CD14-positive monocyte (primary cell): ENCODE data around the gene EGFL8. TPM values are rescaled to one million over a fixed set of nuclear protein-coding genes. Genes with fewer than 3 reads are reported as not detected.

Source experiments
- DNase-seq, 3 donors: peaks; one replicate each; pipeline ENCODE4 v3.0.0-alpha.2; 2011 to 2022
- H2AFZ ChIP-seq: 2 replicates; pipeline ENCODE4 v1.6.0; 2012; ENCODE audit warnings: mild to moderate bottlenecking, low read depth, low read length, inconsistent platforms; ENCODE audit not compliant: insufficient read depth, poor library complexity, severe bottlenecking
- H3K27ac ChIP-seq, 2 donors: 1 replicate in 1 of 2; 2 replicates in 1 of 2; pipeline ENCODE4 v1.5.1; 2012 to 2013; ENCODE audit warnings: low read length in 2 of 2, control low read depth in 1 of 2, inconsistent platforms in 1 of 2, low read depth in 1 of 2, mild to moderate bottlenecking in 1 of 2
- H3K27me3 ChIP-seq, 2 donors: one replicate each; pipeline versions ENCODE4 v1.6.0 to v1.6.1; 2011 to 2013; ENCODE audit warnings: low read length in 2 of 2; ENCODE audit not compliant: control insufficient read depth in 2 of 2, insufficient read depth in 2 of 2
- H3K36me3 ChIP-seq, 2 donors: replicated peaks in 1 of 2; 1 replicate in 1 of 2; 2 replicates in 1 of 2; pipeline versions ENCODE4 v1.5.1 to v1.6.1; 2012 to 2013; ENCODE audit warnings: low read length in 2 of 2, control low read depth in 1 of 2, inconsistent platforms in 1 of 2, mild to moderate bottlenecking in 1 of 2; ENCODE audit not compliant: insufficient read depth in 2 of 2, control insufficient read depth in 1 of 2
- H3K4me1 ChIP-seq, 2 donors: 1 replicate in 1 of 2; 2 replicates in 1 of 2; pipeline versions ENCODE4 v1.5.1 to v1.6.1; 2012 to 2013; ENCODE audit warnings: low read length in 2 of 2, control low read depth in 1 of 2, inconsistent platforms in 1 of 2, mild to moderate bottlenecking in 1 of 2, moderate library complexity in 1 of 2; ENCODE audit not compliant: insufficient read depth in 2 of 2, control insufficient read depth in 1 of 2
- H3K4me2 ChIP-seq: replicated peaks from 2 replicates; pipeline ENCODE3; 2012; ENCODE audit warnings: low read length, moderate library complexity, mild to moderate bottlenecking; ENCODE audit not compliant: poor library complexity, severe bottlenecking; ENCODE audit errors: extremely low read depth
- H3K4me3 ChIP-seq, 3 experiments: fragments of 200-600 bp in 1 of 3; sonication (generic) in 1 of 3; replicated peaks in 1 of 3; 1 replicate in 2 of 3; 2 replicates in 1 of 3; pipeline ENCODE4 v1.5.1; 2011 to 2013; ENCODE audit warnings: low read length in 3 of 3, mild to moderate bottlenecking in 3 of 3, control low read depth in 2 of 3, low read depth in 2 of 3, inconsistent platforms in 1 of 3, moderate library complexity in 1 of 3
- H3K79me2 ChIP-seq: 2 replicates; pipeline ENCODE4 v1.6.0; 2012; ENCODE audit warnings: mild to moderate bottlenecking, control low read depth, inconsistent platforms, low read length, moderate library complexity; ENCODE audit not compliant: insufficient read depth
- H3K9ac ChIP-seq: 2 replicates; pipeline ENCODE4 v1.6.0; 2017; ENCODE audit warnings: low read length, mild to moderate bottlenecking; ENCODE audit not compliant: insufficient read depth, poor library complexity, severe bottlenecking
- H3K9me3 ChIP-seq, 2 donors: replicated peaks in 1 of 2; 1 replicate in 1 of 2; 2 replicates in 1 of 2; pipeline versions ENCODE4 v1.5.1 to v1.6.1; 2012 to 2013; ENCODE audit warnings: low read length in 2 of 2, control low read depth in 1 of 2; ENCODE audit not compliant: control insufficient read depth in 1 of 2, insufficient read depth in 1 of 2
- H4K20me1 ChIP-seq: 2 replicates; pipeline ENCODE4 v1.6.0; 2012; ENCODE audit warnings: mild to moderate bottlenecking, low read length, control low read depth, moderate library complexity; ENCODE audit not compliant: insufficient read depth
- H3K27ac Mint-ChIP-seq, 7 donors: one replicate each; pipeline ENCODE4 v1.8.0; 2020; ENCODE audit warnings: mild to moderate bottlenecking in 7 of 7, mixed read lengths in 7 of 7, moderate library complexity in 6 of 7, inconsistent platforms in 2 of 7
- H3K27me3 Mint-ChIP-seq, 3 donors: one replicate each; pipeline ENCODE4 v1.8.0; 2021 to 2022; ENCODE audit warnings: low read depth in 3 of 3, mild to moderate bottlenecking in 3 of 3, mixed read lengths in 3 of 3, moderate library complexity in 3 of 3, inconsistent platforms in 1 of 3
- H3K36me3 Mint-ChIP-seq, 2 donors: one replicate each; pipeline ENCODE4 v1.8.0; 2020; ENCODE audit warnings: mixed read lengths in 2 of 2, inconsistent platforms in 1 of 2, mild to moderate bottlenecking in 1 of 2
- H3K4me1 Mint-ChIP-seq: one replicate; pipeline ENCODE4 v1.8.0; 2020; ENCODE audit warnings: mild to moderate bottlenecking, mixed read lengths
- H3K4me3 Mint-ChIP-seq, 2 donors: one replicate each; pipeline ENCODE4 v1.8.0; 2020; ENCODE audit warnings: mild to moderate bottlenecking in 2 of 2, mixed read lengths in 2 of 2, moderate library complexity in 1 of 2
- H3K9me3 Mint-ChIP-seq, 7 donors: one replicate each; pipeline ENCODE4 v1.8.0; 2020 to 2022; ENCODE audit warnings: mixed read lengths in 7 of 7, mild to moderate bottlenecking in 6 of 7, moderate library complexity in 6 of 7, inconsistent platforms in 2 of 7
- WGBS: methylation state at CpG from one replicate; pipeline ENCODE4 v1.1.5; 2013; ENCODE audit warnings: missing lambda C conversion rate; ENCODE audit not compliant: insufficient coverage; 5-methylcytosine and 5-hydroxymethylcytosine counted together
- intact Hi-C, 2 donors: fragments of 100-400 bp; cut with micrococcal nuclease; formaldehyde crosslinking; loops; one replicate each; pipeline versions ENCODE4 v1.15.0 to v1.15.1; 2023
- polyA plus RNA-seq, 3 donors: library from polyadenylated mRNA; depleted of rRNA in 1 of 3; unstranded in 2 of 3; stranded (reverse) in 1 of 3; fragments of 300-500 nt in 2 of 3; fragments of >200 nt in 1 of 3; fragmentation: Illumina TruSeq in 2 of 3; gene quantifications; 1 replicate in 2 of 3; 2 replicates in 1 of 3; pipeline ENCODE4 v1.2.3, GENCODE V29; 2012 to 2021
- TF ChIP-seq, protein P1 (sequence below): fragments of 200-600 bp; IDR thresholded peaks from one replicate; pipeline ENCODE4 v1.8.0; 2022; ENCODE audit warnings: antibody characterized with exemption, mild to moderate bottlenecking

EGFL8 gene
- polyA plus RNA-seq, 3 donors, result 0.22 to 1.8 TPM; not detected in 1

DNA sequence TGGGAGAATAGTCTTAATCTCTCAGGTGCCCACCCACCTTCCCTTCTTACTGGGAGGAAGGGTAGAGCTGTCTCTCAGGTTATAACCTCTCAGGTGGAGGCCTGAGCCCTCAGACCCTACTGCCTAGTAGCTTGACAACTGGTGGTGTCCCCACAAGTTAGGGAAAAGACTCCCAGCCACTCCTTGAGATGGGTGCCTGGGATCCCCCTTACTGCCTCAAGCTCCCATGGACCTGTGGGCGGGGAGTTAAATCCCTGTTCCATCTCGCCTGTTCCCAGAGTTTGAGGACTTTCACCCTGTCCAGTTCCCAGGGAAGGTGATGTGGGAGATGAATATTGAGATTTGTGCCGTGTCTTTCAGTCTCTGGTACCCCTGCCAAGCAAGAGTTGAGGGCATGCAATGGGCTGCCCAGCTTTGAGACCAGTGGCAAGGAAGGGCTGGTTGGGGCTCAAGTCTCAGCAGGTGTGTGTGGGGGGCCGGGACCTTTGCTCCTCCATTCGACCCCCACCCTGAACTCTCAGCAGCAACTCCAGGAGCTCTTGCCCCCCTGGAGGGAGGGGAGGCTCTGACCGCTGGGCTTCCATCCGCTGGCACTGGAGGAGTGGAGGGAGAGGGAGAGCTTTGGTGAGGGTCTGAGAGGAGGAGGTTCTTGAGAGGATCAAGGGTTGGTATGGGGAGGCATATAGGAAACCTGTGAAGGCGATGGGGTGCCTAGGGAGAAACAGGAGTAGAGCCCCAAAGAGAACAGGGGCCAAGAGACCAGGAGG lies 26.7 kb downstream of the EGFL8 start:
- Histone ChIP-seq H3K36me3 (peaks cover 21 to 32% of the 10 kb centered on the region in 2 donors), H3K9me3 (no peaks in the 10 kb centered on the region), H2AFZ (no peak overlapping the region), H4K20me1 (peaks cover 7% of the 10 kb centered on the region), H3K4me3 (peak overlapping the region; percentile 74 to 98 (median 81)), H3K27ac (peak overlapping the region; percentile 89 to 95), H3K4me1 (peaks cover 70 to 76% of the 10 kb centered on the region in 2 donors), H3K79me2 (peaks cover 88% of the 10 kb centered on the region), H3K27me3 (no peaks in the 10 kb centered on the region), H3K4me2 (peak overlapping the region; percentile 100), H3K9ac (peak overlapping the region; percentile 84)
- intact Hi-C loops, result loop anchor here in 1 of 2 donors (5.0 kb wide), 1 partner anchor 59 kb away; the partner anchor contains the start of gene FKBPL
- Mint-ChIP-seq H3K4me1 (peaks cover 72% of the 10 kb centered on the region), H3K4me3 (peak overlapping the region; percentile 96 to 98), H3K27ac (peak overlapping the region; percentile 96 to 99 (median 98)), H3K9me3 (peaks cover 0 to 3% (median 0%) of the 10 kb centered on the region in 7 donors), H3K27me3 (peaks cover 0 to 3% (median 2%) of the 10 kb centered on the region in 3 donors), H3K36me3 (peaks cover 33 to 43% of the 10 kb centered on the region in 2 donors)
- TF ChIP-seq, protein P1, sequence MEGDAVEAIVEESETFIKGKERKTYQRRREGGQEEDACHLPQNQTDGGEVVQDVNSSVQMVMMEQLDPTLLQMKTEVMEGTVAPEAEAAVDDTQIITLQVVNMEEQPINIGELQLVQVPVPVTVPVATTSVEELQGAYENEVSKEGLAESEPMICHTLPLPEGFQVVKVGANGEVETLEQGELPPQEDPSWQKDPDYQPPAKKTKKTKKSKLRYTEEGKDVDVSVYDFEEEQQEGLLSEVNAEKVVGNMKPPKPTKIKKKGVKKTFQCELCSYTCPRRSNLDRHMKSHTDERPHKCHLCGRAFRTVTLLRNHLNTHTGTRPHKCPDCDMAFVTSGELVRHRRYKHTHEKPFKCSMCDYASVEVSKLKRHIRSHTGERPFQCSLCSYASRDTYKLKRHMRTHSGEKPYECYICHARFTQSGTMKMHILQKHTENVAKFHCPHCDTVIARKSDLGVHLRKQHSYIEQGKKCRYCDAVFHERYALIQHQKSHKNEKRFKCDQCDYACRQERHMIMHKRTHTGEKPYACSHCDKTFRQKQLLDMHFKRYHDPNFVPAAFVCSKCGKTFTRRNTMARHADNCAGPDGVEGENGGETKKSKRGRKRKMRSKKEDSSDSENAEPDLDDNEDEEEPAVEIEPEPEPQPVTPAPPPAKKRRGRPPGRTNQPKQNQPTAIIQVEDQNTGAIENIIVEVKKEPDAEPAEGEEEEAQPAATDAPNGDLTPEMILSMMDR, result no peak
- DNase-seq, result no peak
- WGBS, result 94% methylated on average over 2 of the region's 8 CpGs

DNA sequence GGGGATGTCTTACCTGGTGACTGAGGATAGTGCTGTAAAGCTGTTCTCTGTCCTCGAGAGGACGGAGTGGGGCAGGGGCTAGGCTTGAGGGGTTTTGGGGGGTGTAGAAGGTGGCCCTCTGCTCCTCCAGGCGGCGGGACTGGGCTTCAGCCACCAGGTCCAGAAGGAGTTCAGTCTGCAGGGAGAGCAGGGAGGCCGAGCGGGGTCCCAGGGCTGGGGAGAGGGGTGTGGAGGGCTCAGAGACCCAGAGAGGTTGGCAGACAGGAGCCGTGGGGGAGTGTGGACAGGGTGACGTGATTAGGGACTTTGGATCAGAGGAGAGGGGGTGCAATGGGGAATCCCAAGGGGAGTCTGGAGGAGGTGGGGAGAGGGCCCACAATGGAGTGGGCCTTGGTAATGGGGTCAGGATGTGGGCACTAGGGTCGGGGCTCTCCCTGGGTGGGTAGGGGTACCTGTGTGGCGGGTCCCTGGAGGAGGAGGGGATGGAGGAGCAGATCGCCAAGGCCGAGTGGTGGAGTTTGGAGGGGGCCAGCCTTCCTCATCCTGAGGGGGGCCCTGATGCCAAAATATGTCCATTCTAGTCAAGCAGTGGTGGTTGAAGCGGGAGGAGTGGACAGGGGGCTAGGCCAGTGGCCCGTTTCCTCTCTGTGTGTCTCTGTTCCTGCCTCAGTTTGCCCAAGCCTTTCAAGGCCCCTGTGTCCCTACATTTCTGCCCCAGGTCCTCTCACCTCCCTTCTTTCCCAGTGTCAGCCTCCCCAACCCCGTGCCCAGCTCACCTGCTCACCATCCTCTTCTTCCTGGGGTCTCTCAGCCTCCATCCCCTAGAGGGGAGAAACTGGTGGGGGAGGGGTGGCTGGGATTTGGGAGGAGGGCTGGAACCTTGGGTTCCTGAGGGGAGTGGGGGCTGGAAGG lies 27.6 kb downstream of the EGFL8 start:
- Histone ChIP-seq H3K27me3 (no peaks in the 10 kb centered on the region), H3K9me3 (no peaks in the 10 kb centered on the region), H2AFZ (no peak overlapping the region), H4K20me1 (peaks cover 7% of the 10 kb centered on the region), H3K9ac (peak overlapping the region; percentile 84), H3K79me2 (peaks cover 79% of the 10 kb centered on the region), H3K36me3 (peaks cover 13 to 24% of the 10 kb centered on the region in 2 donors), H3K4me2 (peak overlapping the region; percentile 100), H3K4me3 (peak overlapping the region; percentile 74 to 98 (median 81)), H3K27ac (peak overlapping the region; percentile 89 to 95), H3K4me1 (peaks cover 68 to 75% of the 10 kb centered on the region in 2 donors)
- Mint-ChIP-seq H3K4me3 (peak overlapping the region; percentile 96 to 98), H3K27ac (peak overlapping the region; percentile 96 to 99 (median 98)), H3K9me3 (peaks cover 0 to 3% (median 0%) of the 10 kb centered on the region in 7 donors), H3K4me1 (peaks cover 68% of the 10 kb centered on the region), H3K36me3 (peaks cover 25 to 35% of the 10 kb centered on the region in 2 donors), H3K27me3 (peaks cover 0 to 6% (median 0%) of the 10 kb centered on the region in 3 donors)
- intact Hi-C loops, result loop anchor here in 1 of 2 donors (5.0 kb wide), 1 partner anchor 60 kb away; the partner anchor contains the start of gene FKBPL
- TF ChIP-seq, protein P1, result no peak
- 42% methylated on average over 12 of the region's 15 CpGs for WGBS
- peak in 1 of 3 donors; percentile 47 for DNase-seq
